Left kidney (tissue), 8 donors: Measurements from ENCODE around the gene SMARCAL1. TPM values are rescaled to one million over a fixed set of nuclear protein-coding genes. Genes with fewer than 3 reads are reported as not detected.
A peak's percentile ranks its signal among the peaks of the same experiment; 100 is the strongest.
"Not testable (repeated sequence)": the region's sequence is repeated elsewhere in the genome, so short reads cannot be mapped to it uniquely, and the experiment has no call there.

Experiments
- DNase-seq: peaks from one replicate; pipeline ENCODE4 v3.0.0-alpha.2; 2013
- long read RNA-seq, 8 donors: transcript quantifications; one replicate each; lab custom pipeline, GENCODE V29; 2026
- polyA plus RNA-seq: library from polyadenylated mRNA; unstranded; fragments of 120-200 nt; gene quantifications from one replicate; pipeline ENCODE4 v1.2.1, GENCODE V29; 2013; ENCODE audit not compliant: insufficient read length

Gene SMARCAL1
- polyA plus RNA-seq = 30.3 TPM
- long read RNA-seq, donor 1, partial matches to known transcripts = 15 of 19 reads
- long read RNA-seq, donor 1, other reads (novel, unspliced or antisense) = 0 of 19 reads
- long read RNA-seq, donor 2, partial matches to known transcripts = 15 of 20 reads
- long read RNA-seq, donor 2, other reads (novel, unspliced or antisense) = 0 of 20 reads
- long read RNA-seq, donor 3, partial matches to known transcripts = 12 of 18 reads
- long read RNA-seq, donor 3, other reads (novel, unspliced or antisense) = 0 of 18 reads
- long read RNA-seq, donor 4 = 0 reads
- long read RNA-seq, donor 5, partial matches to known transcripts = 23 of 28 reads
- long read RNA-seq, donor 5, other reads (novel, unspliced or antisense) = 0 of 28 reads
- long read RNA-seq, donor 6, partial matches to known transcripts = 12 of 16 reads
- long read RNA-seq, donor 6, other reads (novel, unspliced or antisense) = 0 of 16 reads
- long read RNA-seq, donor 7, partial matches to known transcripts = 14 of 17 reads
- long read RNA-seq, donor 7, other reads (novel, unspliced or antisense) = 0 of 17 reads
- long read RNA-seq, donor 8, partial matches to known transcripts = 8 of 9 reads
- long read RNA-seq, donor 8, other reads (novel, unspliced or antisense) = 0 of 9 reads

GRCh38 chr2:216412022-216412999, at the start of gene SMARCAL1:
SMARCAL1 (plus strand) TSS chr2:216412484; CDS start chr2:216414705, 2,221 bp downstream.
- peak; percentile 99 for DNase-seq

DNA sequence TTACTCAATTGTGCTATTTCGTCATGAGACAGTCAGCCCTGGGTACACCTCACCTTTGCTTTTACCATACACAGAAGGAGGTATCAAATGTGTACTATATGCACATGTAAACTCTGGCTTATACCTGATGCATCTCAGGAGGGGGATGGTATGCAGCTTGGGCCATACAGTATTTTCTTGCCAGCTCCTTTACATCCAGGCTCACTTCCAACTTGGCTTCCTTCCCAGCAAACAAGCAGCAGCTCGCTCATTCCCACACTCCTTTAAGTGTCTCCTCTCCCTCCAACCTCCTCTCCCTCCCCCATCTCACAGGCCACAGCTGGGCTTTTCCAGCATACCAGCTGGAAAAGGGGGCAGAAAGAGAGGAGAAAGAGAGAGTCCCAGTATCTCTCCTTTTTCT, 49.6 kb upstream of the SMARCAL1 start:
- DNase-seq = no peak

DNA sequence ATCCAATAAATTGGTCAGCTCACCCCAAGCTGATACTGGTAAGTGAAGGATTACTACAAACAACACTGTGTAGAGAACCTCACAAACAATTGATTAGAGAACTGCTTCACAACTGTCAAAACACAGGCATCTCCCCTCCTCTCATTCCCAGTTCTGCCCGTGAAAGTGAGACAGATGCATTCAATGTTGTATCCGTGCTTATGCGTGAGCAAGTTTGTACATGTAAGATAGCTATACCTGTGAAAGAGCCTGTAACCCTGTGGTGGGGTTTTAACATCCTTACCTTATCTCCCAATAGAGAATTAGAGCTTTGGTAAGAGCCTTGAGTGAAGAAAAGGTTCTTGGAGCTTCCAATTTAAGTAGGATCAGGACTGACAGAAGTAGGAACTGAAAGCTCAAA, 49.1 kb upstream of the SMARCAL1 start:
- DNase-seq = no peak

- DNase-seq = no peak
These were observed 46.8 kb upstream of the SMARCAL1 start for GRCh38 chr2:216365518-216365917.

- DNase-seq = no peak
These were observed 45.4 kb upstream of the SMARCAL1 start for GRCh38 chr2:216366777-216367471.

DNA sequence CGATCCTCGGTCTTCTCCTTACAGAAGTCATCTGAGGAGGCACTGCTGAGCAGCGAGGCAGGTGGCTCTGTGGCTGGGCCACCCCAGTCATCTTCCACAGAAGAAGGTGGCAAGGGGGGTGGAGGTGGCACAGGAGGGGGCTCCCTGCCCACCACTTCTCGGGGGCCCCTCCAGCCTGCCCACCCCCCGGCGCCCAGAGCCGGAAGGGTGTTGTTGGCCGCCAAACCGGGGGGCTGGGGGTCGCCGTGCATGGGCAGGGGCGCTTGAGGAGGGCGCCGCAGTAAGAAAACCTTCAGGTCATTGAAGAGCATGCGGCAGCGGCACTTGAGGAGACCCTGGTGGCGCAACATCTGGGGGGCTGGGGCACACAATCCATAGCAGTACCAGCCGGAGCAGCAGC, 42.5 kb upstream of the SMARCAL1 start:
- DNase-seq = no peak

- DNase-seq = no peak
These were observed 41.1 kb upstream of the SMARCAL1 start for GRCh38 chr2:216370961-216371712.

- peak; percentile 76 for DNase-seq
These were observed 40.3 kb upstream of the SMARCAL1 start, which contains the start of gene MARCHF4 for GRCh38 chr2:216371721-216372702. MARCHF4 (minus strand) TSS chr2:216372483; CDS start chr2:216370260, 2,223 bp downstream.

- no peak for DNase-seq
These were observed 39.5 kb upstream of the SMARCAL1 start for GRCh38 chr2:216372761-216373291.

- no peak for DNase-seq
These were observed 38.4 kb upstream of the SMARCAL1 start for GRCh38 chr2:216373896-216374295.

- DNase-seq = no peak
These were observed 37.0 kb upstream of the SMARCAL1 start for GRCh38 chr2:216375286-216375685.

GRCh38 chr2:216379977-216380376, 32.3 kb upstream of the SMARCAL1 start:
- DNase-seq = no peak

DNA sequence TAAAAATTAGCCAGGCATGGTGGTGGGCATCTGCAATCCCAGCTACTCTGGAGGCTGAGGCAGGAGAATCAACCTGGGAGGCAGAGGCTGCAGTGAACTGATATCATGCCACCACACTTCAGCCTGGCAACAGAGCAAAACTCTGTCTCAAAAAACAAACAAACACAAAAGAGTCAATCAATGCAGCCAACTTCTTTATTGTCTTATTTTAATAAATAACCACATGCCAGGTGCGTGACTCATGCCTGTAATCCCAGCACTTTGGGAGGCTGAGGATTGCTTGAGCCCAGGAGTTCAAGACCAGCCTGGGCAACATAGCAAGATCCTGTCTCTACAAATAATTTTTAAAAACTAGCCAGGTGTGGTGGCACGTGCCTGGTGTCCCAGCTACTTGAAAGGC, 27.9 kb upstream of the SMARCAL1 start:
- DNase-seq = not testable (repeated sequence)

- no peak for DNase-seq
These were observed 26.8 kb upstream of the SMARCAL1 start for GRCh38 chr2:216385478-216385877.

GRCh38 chr2:216387262-216387661, 25.0 kb upstream of the SMARCAL1 start:
- no peak for DNase-seq

GRCh38 chr2:216388046-216388884, 24.0 kb upstream of the SMARCAL1 start:
- DNase-seq = no peak

- DNase-seq = no peak
These were observed 22.7 kb upstream of the SMARCAL1 start for GRCh38 chr2:216389570-216389969.

DNA sequence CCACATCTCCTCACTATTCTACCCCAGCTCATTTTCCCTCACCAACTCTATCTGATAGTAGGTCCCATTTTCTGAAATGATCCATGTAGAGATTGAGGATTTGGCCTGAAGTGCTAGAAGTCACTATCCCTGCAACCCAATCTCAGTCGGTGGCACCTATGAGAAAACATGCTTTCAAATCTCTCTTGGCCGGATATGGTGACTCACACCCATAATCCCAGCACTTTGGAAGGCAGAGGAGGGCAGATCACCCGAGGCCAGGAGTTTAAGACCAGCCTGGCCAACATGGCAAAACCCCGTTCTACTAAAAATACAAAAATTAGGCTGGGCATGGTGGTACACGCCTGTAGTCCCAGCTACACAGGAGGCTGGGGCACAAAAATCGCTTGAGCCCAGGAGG, 20.9 kb upstream of the SMARCAL1 start:
- DNase-seq = no peak
